GM10248 (cell line): ENCODE data around the gene ZNF547.

Source experiments
- CTCF ChIA-PET: fragments of 300-600 bp; sonication (Branson Sonifier 250); formaldehyde crosslinking; extraction: SDS; loops from one replicate; lab custom pipeline; 2021; ENCODE audit warnings: antibody characterized with exemption; lab: Yijun Ruan, JAX
- POLR2A ChIA-PET: fragments of 350-650 bp; sonication (Branson Sonifier 250); formaldehyde crosslinking; extraction: SDS; loops from one replicate; lab custom pipeline; 2020; ENCODE audit warnings: antibody characterized with exemption; lab: Yijun Ruan, JAX
- DNase-seq: peaks from one replicate; pipeline ENCODE4 v3.0.0; 2012; ENCODE audit errors: extremely low spot score
- TF ChIP-seq, protein P1 (sequence below): IDR thresholded peaks from 2 replicates; pipeline ENCODE4 v1.5.1; 2012; ENCODE audit warnings: mild to moderate bottlenecking, low read depth; ENCODE audit errors: extremely low read depth, missing control alignments, control extremely low read depth

The ZNF547 gene

DNA sequence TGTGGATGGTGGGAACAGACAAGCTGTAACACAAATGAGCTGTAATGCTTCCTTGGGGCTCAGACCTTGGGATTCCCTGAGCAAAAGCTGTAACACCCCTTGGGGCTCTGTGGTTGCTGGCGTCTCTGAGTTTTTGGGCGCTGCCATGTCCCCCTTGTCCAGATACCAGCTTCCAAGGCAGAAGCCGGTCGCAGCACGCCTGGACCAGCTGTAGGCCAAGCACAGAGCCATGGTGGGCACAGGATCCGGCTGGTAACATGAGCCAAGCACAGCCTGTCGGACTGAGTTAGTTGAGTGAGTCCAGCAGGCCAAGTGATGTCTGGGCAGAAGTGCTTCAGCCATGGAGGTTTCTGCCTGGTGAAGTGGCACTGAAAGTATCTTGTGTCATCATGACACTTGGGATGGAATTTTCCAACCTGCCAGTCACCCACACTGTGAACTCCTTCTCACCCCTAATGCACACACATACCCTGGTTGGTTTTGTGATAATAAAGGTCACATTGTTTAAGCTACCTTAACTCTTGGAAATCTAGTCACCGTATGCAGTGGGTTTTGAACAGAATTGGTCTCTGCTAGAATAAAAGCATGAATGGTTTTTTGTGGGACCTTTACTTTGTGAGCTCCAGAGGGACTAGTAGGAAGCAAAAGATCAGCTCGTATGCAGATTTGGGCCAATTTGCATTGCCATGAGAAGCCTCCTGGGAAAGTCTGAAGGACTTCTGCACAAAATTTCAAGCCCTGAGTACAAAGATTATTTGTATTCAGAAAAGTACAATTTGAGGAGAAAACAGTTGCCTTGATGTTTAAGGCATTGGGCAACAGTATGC is 40.6 kb downstream of the ZNF547 start:
- DNase-seq = no peak
- TF ChIP-seq, protein P1, sequence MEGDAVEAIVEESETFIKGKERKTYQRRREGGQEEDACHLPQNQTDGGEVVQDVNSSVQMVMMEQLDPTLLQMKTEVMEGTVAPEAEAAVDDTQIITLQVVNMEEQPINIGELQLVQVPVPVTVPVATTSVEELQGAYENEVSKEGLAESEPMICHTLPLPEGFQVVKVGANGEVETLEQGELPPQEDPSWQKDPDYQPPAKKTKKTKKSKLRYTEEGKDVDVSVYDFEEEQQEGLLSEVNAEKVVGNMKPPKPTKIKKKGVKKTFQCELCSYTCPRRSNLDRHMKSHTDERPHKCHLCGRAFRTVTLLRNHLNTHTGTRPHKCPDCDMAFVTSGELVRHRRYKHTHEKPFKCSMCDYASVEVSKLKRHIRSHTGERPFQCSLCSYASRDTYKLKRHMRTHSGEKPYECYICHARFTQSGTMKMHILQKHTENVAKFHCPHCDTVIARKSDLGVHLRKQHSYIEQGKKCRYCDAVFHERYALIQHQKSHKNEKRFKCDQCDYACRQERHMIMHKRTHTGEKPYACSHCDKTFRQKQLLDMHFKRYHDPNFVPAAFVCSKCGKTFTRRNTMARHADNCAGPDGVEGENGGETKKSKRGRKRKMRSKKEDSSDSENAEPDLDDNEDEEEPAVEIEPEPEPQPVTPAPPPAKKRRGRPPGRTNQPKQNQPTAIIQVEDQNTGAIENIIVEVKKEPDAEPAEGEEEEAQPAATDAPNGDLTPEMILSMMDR = no peak
- ChIA-PET POLR2A (no interaction called here), CTCF (interaction anchor here (0.8 to 1.0 kb wide), 3 partner anchors 15 to 751 kb away, joined by 3 read pairs; partner anchors contain the start of gene ZNF548)

DNA sequence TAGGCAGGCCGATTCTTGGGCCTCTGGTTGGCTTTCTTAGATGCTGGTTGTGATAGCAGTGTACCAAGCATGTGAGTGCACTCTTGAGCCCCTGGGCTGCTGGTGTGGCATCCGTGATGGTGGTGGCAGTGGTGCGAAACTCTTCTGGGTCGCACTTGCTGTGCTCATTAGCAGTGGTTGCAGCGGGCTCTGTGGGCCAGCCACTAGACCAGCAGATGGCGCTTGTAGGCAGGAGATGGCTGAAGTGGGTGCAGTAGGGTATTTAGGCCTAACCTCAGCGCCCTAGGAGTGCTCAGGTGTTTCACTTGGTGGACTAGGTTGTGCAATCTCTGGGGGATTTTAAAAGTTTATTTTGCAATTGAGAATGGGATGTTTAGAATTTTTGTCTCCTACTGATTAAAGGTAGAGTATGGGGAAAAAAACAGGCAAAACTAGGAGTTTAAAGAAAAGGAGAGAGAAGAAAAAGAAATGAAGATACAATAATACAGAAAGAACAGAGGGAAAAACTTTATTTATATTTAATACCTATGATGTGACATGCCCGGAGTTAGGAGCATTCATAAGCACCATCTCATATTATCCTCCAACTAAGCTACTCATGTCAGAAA is 43.3 kb downstream of the ZNF547 start:
- TF ChIP-seq, protein P1 = peak; percentile 81
- POLR2A ChIA-PET = no interaction called here
- CTCF ChIA-PET = interaction anchor here (0.6 to 1.8 kb wide), 18 partner anchors 8 to 1063 kb away, joined by 3 to 13 read pairs (median 3); partner anchors contain the start of genes ZNF548 and ZNF551
- peak; percentile 76 for DNase-seq

GRCh38 chr19:57410877-57411671 is 47.7 kb downstream of the ZNF547 start, which contains the start of gene ZNF17:
Gene ZNF17 (plus strand): TSS chr19:57411161. CDS start chr19:57413616, 2,455 bp downstream.
- ChIA-PET POLR2A (no interaction called here), CTCF (no interaction called here)
- TF ChIP-seq, protein P1 = no peak
- DNase-seq = peak; percentile 94

DNA sequence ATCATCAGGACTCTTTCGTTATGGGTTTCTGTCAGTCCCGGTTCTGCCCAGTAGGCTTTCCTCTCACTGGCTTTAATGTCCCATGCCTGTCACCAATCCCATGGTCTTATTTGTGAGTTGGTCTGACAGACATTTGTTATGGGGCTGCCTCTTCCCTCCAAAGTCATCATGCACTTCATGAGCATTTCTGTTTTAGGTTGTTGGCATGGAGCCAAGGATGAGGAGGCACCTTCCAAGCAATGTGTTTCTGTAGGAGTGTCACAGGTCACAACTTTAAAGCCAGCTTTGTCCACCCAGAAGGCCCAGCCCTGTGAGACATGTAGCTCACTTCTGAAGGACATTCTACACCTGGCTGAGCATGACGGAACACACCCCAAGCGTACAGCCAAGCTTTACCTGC is 56.1 kb downstream of the ZNF547 start:
- POLR2A ChIA-PET = no interaction called here
- CTCF ChIA-PET = interaction anchor here (0.9 kb wide), 1 partner anchor 13 kb away, joined by 3 read pairs; no protein-coding TSS in a partner anchor
- no peak for DNase-seq
- TF ChIP-seq, protein P1 = no peak

DNA sequence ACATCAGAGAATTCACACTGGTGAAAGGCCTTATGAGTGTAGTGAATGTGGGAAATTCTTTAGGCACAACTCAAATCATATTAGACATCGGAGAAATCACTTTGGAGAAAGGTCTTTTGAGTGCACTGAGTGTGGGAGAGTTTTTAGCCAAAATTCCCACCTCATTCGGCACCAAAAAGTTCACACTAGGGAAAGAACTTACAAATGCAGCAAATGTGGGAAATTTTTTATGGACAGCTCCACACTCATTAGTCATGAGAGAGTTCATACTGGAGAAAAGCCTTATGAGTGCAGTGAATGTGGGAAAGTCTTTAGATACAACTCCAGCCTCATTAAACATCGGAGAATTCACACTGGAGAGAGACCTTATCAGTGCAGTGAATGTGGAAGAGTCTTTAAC is 57.7 kb downstream of the ZNF547 start:
- CTCF ChIA-PET = interaction anchor here (1.0 kb wide), 1 partner anchor 17 kb away, joined by 3 read pairs; no protein-coding TSS in a partner anchor
- no peak for DNase-seq
- TF ChIP-seq, protein P1 = no peak
- POLR2A ChIA-PET = no interaction called here
